Vagina (tissue), 2 donors: ENCODE data around the gene ZNF827.

ENCODE experiments used
- POLR2A ChIP-seq, 2 donors: fragments of 450-650 bp; IDR thresholded peaks; one replicate each; pipeline ENCODE4 v1.6.1; 2017; ENCODE audit warnings: antibody characterized with exemption in 2 of 2, mild to moderate bottlenecking in 2 of 2, moderate library complexity in 2 of 2
- POLR2AphosphoS5 ChIP-seq, 2 donors: sonication (generic); formaldehyde crosslinking; IDR thresholded peaks; one replicate each; pipeline ENCODE4 v1.9.0; 2017; ENCODE audit warnings: antibody characterized with exemption in 2 of 2, mild to moderate bottlenecking in 2 of 2, low read depth in 1 of 2; ENCODE audit not compliant: insufficient read depth in 1 of 2

DNA sequence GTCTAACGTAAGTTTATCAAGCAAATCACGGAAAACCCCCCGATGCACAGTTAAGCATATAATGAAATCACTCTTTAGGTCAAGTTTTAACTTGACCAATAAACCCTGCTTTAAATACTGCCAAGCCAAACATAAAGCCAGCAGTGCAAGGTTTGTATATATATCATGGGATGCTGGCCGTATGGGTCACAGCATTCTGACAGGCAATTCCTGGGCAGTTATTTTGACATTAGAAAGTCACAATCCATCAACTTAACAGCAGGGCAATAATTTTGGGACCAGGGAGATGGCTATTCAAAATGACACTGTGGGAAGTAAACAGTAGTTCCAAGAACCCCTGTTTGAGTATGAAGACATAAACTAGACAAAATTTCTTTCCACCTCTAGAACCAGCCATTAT, 116.9 kb downstream of the ZNF827 start:
- no peak for TF ChIP-seq POLR2AphosphoS5 (IDR thresholded peaks at IDR 0.05; ENCODE audit: insufficient read depth in 1 of 2, low read depth in 1 of 2)
- no peak for TF ChIP-seq POLR2A (IDR thresholded peaks at IDR 0.05)
